BLaER1 treated with 17β-estradiol and CSF1 and Interleukin-3, amounts not matched to agents 10 nM and 100 nM (cell line): ENCODE results near the gene FILIP1L.

Experiments used
- H3K27ac ChIP-seq, 11 experiments: shearing (Covaris generic); formaldehyde crosslinking; 2 replicates each; pipeline ENCODE4 v1.8.1; 2022
- H3K27me3 ChIP-seq, 11 experiments: shearing (Covaris generic); formaldehyde crosslinking; 2 replicates each; pipeline ENCODE4 v1.8.1; 2022
- H3K36me3 ChIP-seq, 11 experiments: shearing (Covaris generic); formaldehyde crosslinking; 2 replicates each; pipeline ENCODE4 v1.8.1; 2022
- H3K4me1 ChIP-seq, 10 experiments: shearing (Covaris generic); formaldehyde crosslinking; 2 replicates each; pipeline ENCODE4 v1.8.1; 2022
- H3K4me2 ChIP-seq, 11 experiments: shearing (Covaris generic); formaldehyde crosslinking; 2 replicates each; pipeline ENCODE4 v1.8.1; 2022
- H3K4me3 ChIP-seq, 10 experiments: shearing (Covaris generic); formaldehyde crosslinking; 2 replicates each; pipeline ENCODE4 v1.8.1; 2022
- H3K9ac ChIP-seq, 11 experiments: shearing (Covaris generic); formaldehyde crosslinking; 2 replicates each; pipeline ENCODE4 v1.8.1; 2022
- H3K9me3 ChIP-seq, 11 experiments: shearing (Covaris generic); formaldehyde crosslinking; replicated peaks in 1 of 11; 2 replicates each; pipeline ENCODE4 v1.8.1; 2022
- H4K20me1 ChIP-seq, 11 experiments: shearing (Covaris generic); formaldehyde crosslinking; 2 replicates each; pipeline ENCODE4 v1.8.1; 2022
- Cebpa-rat ChIP-seq, 11 experiments: shearing (Covaris generic); IDR thresholded peaks; 2 replicates each; pipeline ENCODE4 v1.8.1; 2022

FILIP1L gene

GRCh38 chr3:99833617-99834205, 280.6 kb downstream of the FILIP1L start:
- no peaks in the 10 kb centered on the region for H3K9me3 ChIP-seq
- no peak overlapping the region for H3K4me3 ChIP-seq
- 0 out of 22 replicates have a peak overlapping the region, but pooled peaks of 1 of the 11 experiments have one; percentile 18 for H3K9ac ChIP-seq
- no peaks in the 10 kb centered on the region for H3K27me3 ChIP-seq
- peak overlapping the region in 2 of 11 experiments; percentile 7 to 8; a peak in 3 of 22 replicates for H3K4me2 ChIP-seq
- peaks cover 0 to 16% (median 10%) of the 10 kb centered on the region in 10 experiments; a peak in 12 of 20 replicates for H3K4me1 ChIP-seq
- TF ChIP-seq Cebpa-rat (IDR thresholded peaks at IDR 0.05), result no peak
- no peak overlapping the region for H3K27ac ChIP-seq
- H3K36me3 ChIP-seq, result peaks cover 0 to 4% (median 0%) of the 10 kb centered on the region in 11 experiments; a peak in 1 of 22 replicates
- H4K20me1 ChIP-seq, result peaks cover 0 to 100% (median 40%) of the 10 kb centered on the region in 11 experiments; a peak in 16 of 22 replicates

GRCh38 chr3:99829844-99830243, 284.5 kb downstream of the FILIP1L start:
- Histone ChIP-seq H3K36me3 (0 out of 22 replicates have a peak, but pooled peaks cover 0 to 9% (median 0%) of the 10 kb centered on the region in 11 experiments), H3K9me3 (no peaks in the 10 kb centered on the region), H4K20me1 (peaks cover 0 to 99% (median 47%) of the 10 kb centered on the region in 11 experiments; a peak in 15 of 22 replicates), H3K27me3 (no peaks in the 10 kb centered on the region), H3K27ac (no peak overlapping the region), H3K9ac (no peak overlapping the region; a peak in 1 of 22 replicates), H3K4me1 (peaks cover 0 to 26% (median 11%) of the 10 kb centered on the region in 10 experiments; a peak in 12 of 20 replicates), H3K4me3 (no peak overlapping the region), H3K4me2 (no peak overlapping the region)
- TF ChIP-seq Cebpa-rat (IDR thresholded peaks at IDR 0.05), result no peak

GRCh38 chr3:99825004-99825640, 289.2 kb downstream of the FILIP1L start:
- H3K27ac ChIP-seq, result no peak overlapping the region
- no peak overlapping the region for H3K4me3 ChIP-seq
- no peaks in the 10 kb centered on the region for H3K9me3 ChIP-seq
- TF ChIP-seq Cebpa-rat (IDR thresholded peaks at IDR 0.05), result no peak
- H3K4me1 ChIP-seq, result peaks cover 0 to 10% (median 5%) of the 10 kb centered on the region in 10 experiments; a peak in 8 of 20 replicates
- H3K9ac ChIP-seq, result no peak overlapping the region
- H3K36me3 ChIP-seq, result peaks cover 0 to 30% (median 5%) of the 10 kb centered on the region in 11 experiments; a peak in 6 of 22 replicates
- H4K20me1 ChIP-seq, result peaks cover 0 to 98% (median 42%) of the 10 kb centered on the region in 11 experiments; a peak in 13 of 22 replicates
- no peaks in the 10 kb centered on the region for H3K27me3 ChIP-seq
- H3K4me2 ChIP-seq, result 0 out of 22 replicates have a peak overlapping the region, but pooled peaks of 1 of the 11 experiments have one; percentile 4

GRCh38 chr3:99823723-99824711, 290.3 kb downstream of the FILIP1L start:
- H3K36me3 ChIP-seq, result peaks cover 0 to 30% (median 5%) of the 10 kb centered on the region in 11 experiments; a peak in 6 of 22 replicates
- no peaks in the 10 kb centered on the region for H3K27me3 ChIP-seq
- peaks cover 0 to 90% (median 36%) of the 10 kb centered on the region in 11 experiments; a peak in 13 of 22 replicates for H4K20me1 ChIP-seq
- H3K4me3 ChIP-seq, result no peak overlapping the region
- peak overlapping the region in 1 of 11 experiments; percentile 4; a peak in 2 of 22 replicates for H3K9ac ChIP-seq
- H3K4me1 ChIP-seq, result peaks cover 5 to 13% (median 9%) of the 10 kb centered on the region in 10 experiments
- no peaks in the 10 kb centered on the region for H3K9me3 ChIP-seq
- no peak overlapping the region for H3K27ac ChIP-seq
- H3K4me2 ChIP-seq, result no peak overlapping the region
- TF ChIP-seq Cebpa-rat (IDR thresholded peaks at IDR 0.05), result no peak

GRCh38 chr3:99818818-99819217, 295.5 kb downstream of the FILIP1L start:
- Histone ChIP-seq H3K36me3 (peaks cover 0 to 20% (median 0%) of the 10 kb centered on the region in 11 experiments; a peak in 6 of 22 replicates), H3K9ac (peak overlapping the region; percentile 78 to 95 (median 92); a peak in 21 of 22 replicates), H4K20me1 (peaks cover 0 to 45% (median 12%) of the 10 kb centered on the region in 11 experiments; a peak in 12 of 22 replicates), H3K4me2 (peak overlapping the region; percentile 76 to 95 (median 85)), H3K9me3 (peaks cover 0 to 7% (median 0%) of the 10 kb centered on the region in 11 experiments; a peak in 4 of 22 replicates), H3K27me3 (no peaks in the 10 kb centered on the region), H3K27ac (peak overlapping the region in 1 of 11 experiments; percentile 95; a peak in 2 of 22 replicates), H3K4me1 (peaks cover 14 to 26% (median 21%) of the 10 kb centered on the region in 10 experiments), H3K4me3 (peak overlapping the region; percentile 64 to 78 (median 74); a peak in 18 of 20 replicates)
- no peak for TF ChIP-seq Cebpa-rat (IDR thresholded peaks at IDR 0.05)

GRCh38 chr3:99817437-99818240, 296.7 kb downstream of the FILIP1L start, which contains the start of gene CMSS1:
Gene CMSS1, plus strand, starts transcription at chr3:99817862.
- peak within 1 kb of the TSS; percentile 78 to 95 (median 92) for H3K9ac ChIP-seq
- H3K27ac ChIP-seq, result peak within 1 kb of the TSS; percentile 84 to 97 (median 94)
- peak within 1 kb of the TSS; percentile 80 to 95 (median 87) for H3K4me2 ChIP-seq
- H3K27me3 ChIP-seq, result no peaks in the 10 kb centered on the region
- H3K36me3 ChIP-seq, result peaks cover 0 to 20% (median 0%) of the 10 kb centered on the region in 11 experiments; a peak in 6 of 22 replicates
- peak in 1 of 11 experiments; percentile 4; a peak in 1 of 22 replicates for TF ChIP-seq Cebpa-rat (IDR thresholded peaks at IDR 0.05)
- H4K20me1 ChIP-seq, result peaks cover 0 to 34% (median 11%) of the 10 kb centered on the region in 11 experiments; a peak in 10 of 22 replicates
- H3K9me3 ChIP-seq, result peaks cover 0 to 7% (median 0%) of the 10 kb centered on the region in 11 experiments; a peak in 4 of 22 replicates
- H3K4me1 ChIP-seq, result peaks cover 14 to 24% (median 20%) of the 10 kb centered on the region in 10 experiments
- peak within 1 kb of the TSS; percentile 64 to 78 (median 74) for H3K4me3 ChIP-seq

- peak overlapping the region; percentile 64 to 78 (median 74) for H3K4me3 ChIP-seq
- peaks cover 0 to 28% (median 5%) of the 10 kb centered on the region in 11 experiments; a peak in 10 of 22 replicates for H4K20me1 ChIP-seq
- peaks cover 14 to 24% (median 20%) of the 10 kb centered on the region in 10 experiments for H3K4me1 ChIP-seq
- no peaks in the 10 kb centered on the region for H3K27me3 ChIP-seq
- H3K9me3 ChIP-seq, result peaks cover 0 to 7% (median 0%) of the 10 kb centered on the region in 11 experiments; a peak in 4 of 22 replicates
- peaks cover 0 to 15% (median 0%) of the 10 kb centered on the region in 11 experiments; a peak in 6 of 22 replicates for H3K36me3 ChIP-seq
- H3K4me2 ChIP-seq, result peak overlapping the region; percentile 80 to 95 (median 87)
- H3K9ac ChIP-seq, result peak overlapping the region; percentile 78 to 95 (median 92)
- H3K27ac ChIP-seq, result peak overlapping the region; percentile 84 to 97 (median 94); a peak in 21 of 22 replicates
- no peak for TF ChIP-seq Cebpa-rat (IDR thresholded peaks at IDR 0.05)
Observed at GRCh38 chr3:99817047-99817436, 297.3 kb downstream of the FILIP1L start.
